GM12865 (cell line): ENCODE data around the gene GALM.
"Not testable (repeated sequence)": the region's sequence is repeated elsewhere in the genome, so short reads cannot be mapped to it uniquely, and the experiment has no call there.

ENCODE experiments used
- DNase-seq: peaks from one replicate; pipeline ENCODE4 v3.0.0; 2010; ENCODE audit warnings: low read depth
- H3K4me3 ChIP-seq: 2 replicates; pipeline ENCODE4 v1.5.1; 2011; ENCODE audit warnings: mild to moderate bottlenecking, low read depth, low read length, control low read depth
- TF ChIP-seq, protein P1 (sequence below): IDR thresholded peaks from 2 replicates; pipeline ENCODE4 v1.5.1; 2011; ENCODE audit warnings: low read length, control low read depth, low read depth, inconsistent platforms; ENCODE audit not compliant: insufficient read depth; ENCODE audit errors: missing control alignments

GALM gene

DNA sequence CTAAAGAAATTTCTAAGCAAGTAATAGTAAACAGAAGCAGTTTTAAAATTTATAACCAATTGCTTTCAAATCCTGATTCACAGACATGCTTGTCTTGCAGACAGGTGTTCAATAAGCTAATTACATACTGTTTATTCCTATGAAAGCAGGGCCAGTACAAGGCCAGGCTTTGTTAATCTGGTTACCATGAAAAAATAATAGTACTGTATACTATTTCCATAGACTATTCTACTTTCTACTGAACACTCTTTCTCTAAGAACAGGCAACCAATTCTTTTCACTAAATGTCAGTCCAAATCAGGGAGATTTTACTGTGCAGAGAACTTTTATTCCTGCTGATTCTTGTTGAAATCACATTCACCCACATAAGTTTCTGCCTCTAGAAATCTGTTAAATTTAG, 88.1 kb downstream of the GALM start:
- peak overlapping the region; percentile 44 for H3K4me3 ChIP-seq
- no peak for DNase-seq
- TF ChIP-seq, protein P1, sequence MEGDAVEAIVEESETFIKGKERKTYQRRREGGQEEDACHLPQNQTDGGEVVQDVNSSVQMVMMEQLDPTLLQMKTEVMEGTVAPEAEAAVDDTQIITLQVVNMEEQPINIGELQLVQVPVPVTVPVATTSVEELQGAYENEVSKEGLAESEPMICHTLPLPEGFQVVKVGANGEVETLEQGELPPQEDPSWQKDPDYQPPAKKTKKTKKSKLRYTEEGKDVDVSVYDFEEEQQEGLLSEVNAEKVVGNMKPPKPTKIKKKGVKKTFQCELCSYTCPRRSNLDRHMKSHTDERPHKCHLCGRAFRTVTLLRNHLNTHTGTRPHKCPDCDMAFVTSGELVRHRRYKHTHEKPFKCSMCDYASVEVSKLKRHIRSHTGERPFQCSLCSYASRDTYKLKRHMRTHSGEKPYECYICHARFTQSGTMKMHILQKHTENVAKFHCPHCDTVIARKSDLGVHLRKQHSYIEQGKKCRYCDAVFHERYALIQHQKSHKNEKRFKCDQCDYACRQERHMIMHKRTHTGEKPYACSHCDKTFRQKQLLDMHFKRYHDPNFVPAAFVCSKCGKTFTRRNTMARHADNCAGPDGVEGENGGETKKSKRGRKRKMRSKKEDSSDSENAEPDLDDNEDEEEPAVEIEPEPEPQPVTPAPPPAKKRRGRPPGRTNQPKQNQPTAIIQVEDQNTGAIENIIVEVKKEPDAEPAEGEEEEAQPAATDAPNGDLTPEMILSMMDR = no peak

- DNase-seq = no peak
- TF ChIP-seq, protein P1 = no peak
- H3K4me3 ChIP-seq = peak overlapping the region; percentile 44
These were observed 88.6 kb downstream of the GALM start for GRCh38 chr2:38754506-38754905.

GRCh38 chr2:38755891-38756290, 90.0 kb downstream of the GALM start:
- DNase-seq, H3K4me3 ChIP-seq: not testable (repeated sequence)

DNA sequence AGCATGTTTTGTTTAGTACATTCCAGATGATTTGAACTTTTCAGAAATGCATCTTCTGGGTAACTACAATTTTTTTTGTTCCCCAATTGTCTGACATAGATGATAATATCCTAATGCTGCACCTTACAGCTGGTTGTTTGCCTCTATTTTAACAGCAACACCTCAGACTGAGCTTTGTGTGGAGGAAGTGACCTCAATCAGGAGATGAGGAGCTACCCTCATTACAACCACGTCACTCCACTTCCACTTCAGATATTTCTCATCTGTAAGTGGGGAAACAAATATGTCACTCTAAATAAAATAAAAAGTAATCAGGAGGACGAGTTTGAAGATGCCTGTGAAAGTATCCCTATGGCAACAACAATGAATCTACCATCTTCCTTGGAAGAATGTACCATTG, 97.3 kb downstream of the GALM start:
- DNase-seq = no peak

DNA sequence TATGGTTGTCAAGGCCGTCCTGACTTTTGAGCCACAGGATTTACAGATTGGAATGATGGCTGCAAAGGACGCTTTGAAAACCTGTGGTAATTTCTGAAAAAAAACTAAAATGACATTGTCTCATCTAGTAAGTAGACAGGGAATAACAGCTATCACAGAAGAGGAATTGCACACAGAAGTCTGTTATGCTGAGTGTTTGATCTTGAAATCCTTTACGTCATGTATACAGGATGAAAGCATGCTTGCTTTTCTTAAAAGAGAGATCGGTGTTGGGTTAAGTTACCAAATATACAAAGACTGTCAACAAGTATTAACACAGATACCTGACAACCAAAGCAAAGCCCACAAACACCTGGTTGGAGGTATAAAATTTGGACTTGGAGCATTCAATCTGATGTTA, 97.8 kb downstream of the GALM start:
- TF ChIP-seq, protein P1 = no peak
- no peak for DNase-seq

More for the DNA sequence above, 97.3 kb downstream of the GALM start:
- H3K4me3 ChIP-seq = no peak overlapping the region
- TF ChIP-seq, protein P1 = no peak

DNA sequence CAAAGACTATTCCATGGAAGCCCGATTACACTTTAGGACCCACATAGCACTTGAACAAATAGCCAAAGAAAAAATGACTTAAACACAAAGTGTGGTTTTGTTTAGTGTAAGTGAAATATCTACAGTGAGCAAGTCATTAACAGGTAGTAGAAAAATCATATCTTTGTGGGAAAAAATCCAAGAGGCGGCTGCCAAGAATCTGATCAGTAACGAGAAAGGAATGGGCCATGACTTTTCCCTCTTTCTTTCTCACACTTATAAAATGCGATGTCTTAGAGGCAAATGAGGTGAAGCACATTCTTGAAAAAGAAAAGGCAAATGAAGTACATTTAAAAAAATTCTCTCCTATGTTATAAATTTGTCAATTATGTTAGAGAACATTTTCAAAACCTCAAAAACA, 99.2 kb downstream of the GALM start:
- H3K4me3 ChIP-seq = no peak overlapping the region
- TF ChIP-seq, protein P1 = no peak
- DNase-seq = no peak

More for the DNA sequence above, 97.8 kb downstream of the GALM start:
- no peak overlapping the region for H3K4me3 ChIP-seq

DNA sequence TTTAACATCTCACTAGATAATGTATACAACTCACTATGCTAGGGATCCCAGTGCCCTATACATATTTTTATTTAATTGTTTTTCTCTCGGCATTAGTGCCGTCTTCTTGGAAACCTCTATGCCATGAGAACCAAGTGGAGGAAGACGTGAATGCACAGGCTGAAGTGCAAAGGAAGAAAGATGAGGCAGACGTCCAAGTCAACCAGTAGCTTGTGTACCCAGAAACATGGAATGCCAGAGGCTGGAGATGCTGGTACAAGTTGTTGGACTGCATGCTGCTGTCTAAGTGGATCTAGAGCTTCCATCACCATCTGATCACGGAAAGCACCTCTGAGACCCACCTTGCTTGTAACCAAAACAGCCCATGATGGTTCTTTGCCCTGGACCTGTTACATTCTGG, 99.6 kb downstream of the GALM start:
- TF ChIP-seq, protein P1 = no peak
- no peak overlapping the region for H3K4me3 ChIP-seq
- DNase-seq = no peak

- TF ChIP-seq, protein P1 = no peak
- no peak overlapping the region for H3K4me3 ChIP-seq
- DNase-seq = no peak
These were observed 105.7 kb downstream of the GALM start for GRCh38 chr2:38771632-38772031.
